HG03060 (cell line): ENCODE data around the gene SPEF2.

Experiments
- ATAC-seq: cut with Tn5 transposase; IDR thresholded peaks from one replicate; pipeline ENCODE4 v1.9.1; 2021; ENCODE audit warnings: low read depth, moderate number of reproducible peaks; ENCODE audit not compliant: unreplicated experiment

The SPEF2 gene

GRCh38 chr5:35698047-35698808 lies 80.6 kb downstream of the SPEF2 start:
- ATAC-seq: no peak

GRCh38 chr5:35707659-35708058 lies 90.0 kb downstream of the SPEF2 start:
- ATAC-seq: no peak

GRCh38 chr5:35709688-35710087 lies 92.0 kb downstream of the SPEF2 start:
- no peak for ATAC-seq

- no peak for ATAC-seq
Measured at GRCh38 chr5:35717718-35718117, 100.1 kb downstream of the SPEF2 start.

- ATAC-seq: no peak
Measured at GRCh38 chr5:35735718-35736117, 118.1 kb downstream of the SPEF2 start.

GRCh38 chr5:35736280-35736679 lies 118.6 kb downstream of the SPEF2 start:
- no peak for ATAC-seq

- ATAC-seq: no peak
Measured at GRCh38 chr5:35741126-35741716, 123.6 kb downstream of the SPEF2 start.

- ATAC-seq: no peak
Measured at GRCh38 chr5:35741971-35742370, 124.3 kb downstream of the SPEF2 start.

GRCh38 chr5:35743644-35744043 lies 126.0 kb downstream of the SPEF2 start:
- ATAC-seq: no peak

- ATAC-seq: no peak
Measured at GRCh38 chr5:35745193-35745592, 127.5 kb downstream of the SPEF2 start.

- no peak for ATAC-seq
Measured at GRCh38 chr5:35745660-35746059, 128.0 kb downstream of the SPEF2 start.

- no peak for ATAC-seq
Measured at GRCh38 chr5:35752012-35752411, 134.3 kb downstream of the SPEF2 start.

GRCh38 chr5:35753500-35753899 lies 135.8 kb downstream of the SPEF2 start:
- no peak for ATAC-seq

GRCh38 chr5:35754481-35754880 lies 136.8 kb downstream of the SPEF2 start:
- ATAC-seq: no peak

- ATAC-seq: no peak
Measured at GRCh38 chr5:35755966-35756365, 138.3 kb downstream of the SPEF2 start.

GRCh38 chr5:35758151-35758724 lies 140.6 kb downstream of the SPEF2 start:
- ATAC-seq: no peak

- ATAC-seq: no peak
Measured at GRCh38 chr5:35761541-35761940, 143.9 kb downstream of the SPEF2 start.

- ATAC-seq: no peak
Measured at GRCh38 chr5:35762368-35762767, 144.7 kb downstream of the SPEF2 start.

GRCh38 chr5:35765921-35766320 lies 148.3 kb downstream of the SPEF2 start:
- ATAC-seq: no peak

- no peak for ATAC-seq
Measured at GRCh38 chr5:35771300-35771699, 153.6 kb downstream of the SPEF2 start.

GRCh38 chr5:35771839-35772238 lies 154.2 kb downstream of the SPEF2 start:
- no peak for ATAC-seq

GRCh38 chr5:35773967-35774366 lies 156.3 kb downstream of the SPEF2 start:
- ATAC-seq: no peak
